ENCODE data around the gene VMAC.

VMAC gene

DNA sequence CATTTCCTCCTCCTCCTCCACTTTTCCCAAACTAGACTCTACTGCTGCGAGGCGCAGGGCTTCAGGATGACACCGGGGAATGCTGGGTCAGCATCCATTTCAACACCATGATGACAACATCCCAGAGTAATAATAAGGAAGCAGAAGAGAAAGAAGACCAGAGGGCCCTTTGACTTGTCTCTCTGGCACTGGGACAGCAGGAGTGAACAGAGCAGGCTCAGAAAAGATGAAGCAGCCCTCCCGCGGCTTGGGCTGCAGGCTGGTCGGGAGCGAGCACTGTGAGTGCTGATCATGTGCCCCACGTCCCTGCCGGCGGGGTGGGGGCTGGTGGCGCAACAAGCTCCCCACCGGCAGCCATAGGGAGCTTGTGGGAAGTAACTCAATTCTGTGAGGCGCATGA is 42.8 kb downstream of the VMAC start:
- DNase-seq (ENCODE audit: low spot score in 2 of 2) (no peak), ATAC-seq (replicated peaks; ENCODE audit: extremely low read depth, poor library complexity, severe bottlenecking) (no peak)
- Mint-ChIP-seq H3K27me3 (no peaks in the 10 kb centered on the region), H3K9me3 (no peaks in the 10 kb centered on the region), H3K27ac (ENCODE audit: low read depth) (peak overlapping the region; percentile 58), H3K4me1 (peaks cover 73% of the 10 kb centered on the region), H3K4me3 (no peak overlapping the region), H3K36me3 (ENCODE audit: insufficient read depth) (peaks cover 13% of the 10 kb centered on the region)

DNA sequence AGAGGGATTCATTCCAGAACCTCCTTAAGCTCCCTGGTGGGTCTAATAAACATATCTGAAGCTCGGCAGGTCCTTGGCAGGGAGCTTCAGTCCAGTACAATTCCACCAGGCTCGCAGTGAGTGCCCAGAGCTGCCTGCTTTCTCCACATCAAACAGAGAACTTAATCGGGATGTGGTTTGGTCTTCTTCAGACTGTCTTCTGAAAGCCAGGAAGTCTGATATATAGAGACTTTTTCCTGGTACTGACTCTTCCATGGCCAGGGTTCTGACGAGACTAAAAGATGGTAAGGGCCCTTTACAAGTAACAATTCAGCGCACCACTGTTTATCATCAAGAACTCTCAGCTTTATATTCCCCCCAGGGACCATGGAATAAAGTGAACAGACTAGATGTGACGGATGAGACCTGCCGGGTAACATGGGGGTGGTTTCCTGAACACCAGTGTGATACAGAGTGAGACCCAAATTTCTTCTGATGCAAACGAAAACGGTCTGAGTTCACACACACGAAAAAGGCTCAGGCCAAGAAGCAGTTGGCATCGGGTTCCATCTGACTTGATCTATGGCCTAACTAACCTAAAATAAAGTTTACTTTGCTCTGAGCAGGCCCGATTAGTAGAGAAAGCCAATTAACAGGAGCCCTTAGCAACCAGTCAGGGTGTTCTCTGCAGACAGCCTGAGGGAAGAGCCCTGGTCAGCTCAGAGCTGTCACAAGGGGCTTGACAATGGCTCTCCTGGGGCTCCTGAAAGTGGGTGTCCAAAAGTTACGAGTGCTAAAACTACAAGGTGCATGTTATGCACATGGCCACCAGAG is 44.3 kb downstream of the VMAC start:
- Mint-ChIP-seq H3K36me3 (ENCODE audit: insufficient read depth) (peaks cover 13% of the 10 kb centered on the region), H3K4me1 (peaks cover 86% of the 10 kb centered on the region), H3K9me3 (no peaks in the 10 kb centered on the region), H3K4me3 (peak overlapping the region; percentile 36), H3K27me3 (no peaks in the 10 kb centered on the region), H3K27ac (ENCODE audit: low read depth) (peak overlapping the region; percentile 58)
- DNase-seq (ENCODE audit: low spot score in 2 of 2) (no peak), ATAC-seq (replicated peaks; ENCODE audit: extremely low read depth, poor library complexity, severe bottlenecking) (peak; percentile 19)

DNA sequence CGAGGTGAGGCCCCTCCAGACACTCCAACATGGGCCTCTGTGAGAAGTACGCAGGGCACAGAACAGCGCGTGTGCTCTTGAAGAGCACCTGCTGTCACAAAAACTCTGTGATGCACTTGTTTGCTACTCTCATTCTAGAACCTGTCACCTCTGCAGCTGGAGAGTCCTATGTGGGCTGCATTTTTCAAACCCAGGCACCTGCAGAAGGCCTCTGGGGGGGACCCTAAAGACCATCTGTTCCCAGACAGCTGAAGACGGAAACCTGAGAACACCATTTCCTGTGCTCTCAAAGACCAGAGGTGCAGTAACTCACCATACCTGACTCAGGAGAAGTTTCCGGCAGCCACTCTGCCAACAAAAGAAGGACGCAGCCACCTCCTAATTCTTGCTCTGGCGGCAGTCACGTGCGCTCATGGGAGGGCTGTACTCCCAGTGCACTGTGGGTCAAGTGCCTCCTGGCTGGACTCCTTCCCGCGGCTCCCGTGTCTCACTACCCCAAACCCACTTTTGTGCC is 45.2 kb downstream of the VMAC start:
- Mint-ChIP-seq H3K27ac (ENCODE audit: low read depth) (peak overlapping the region; percentile 58), H3K4me1 (peaks cover 86% of the 10 kb centered on the region), H3K9me3 (no peaks in the 10 kb centered on the region), H3K27me3 (no peaks in the 10 kb centered on the region), H3K36me3 (ENCODE audit: insufficient read depth) (peaks cover 12% of the 10 kb centered on the region), H3K4me3 (peak overlapping the region; percentile 36)
- no peak for DNase-seq (ENCODE audit: low spot score in 2 of 2)
- ATAC-seq (replicated peaks; ENCODE audit: extremely low read depth, poor library complexity, severe bottlenecking), result peak; percentile 37

GRCh38 chr19:5950741-5951140 is 46.1 kb downstream of the VMAC start:
- ATAC-seq (replicated peaks; ENCODE audit: extremely low read depth, poor library complexity, severe bottlenecking), result no peak
- no peak for DNase-seq (ENCODE audit: low spot score in 2 of 2)
- Mint-ChIP-seq H3K4me3 (peak overlapping the region; percentile 36), H3K9me3 (no peaks in the 10 kb centered on the region), H3K27me3 (no peaks in the 10 kb centered on the region), H3K27ac (ENCODE audit: low read depth) (peak overlapping the region; percentile 58), H3K4me1 (peaks cover 77% of the 10 kb centered on the region), H3K36me3 (ENCODE audit: insufficient read depth) (peaks cover 12% of the 10 kb centered on the region)

- no peaks in the 10 kb centered on the region for H3K27me3 Mint-ChIP-seq
- ATAC-seq (replicated peaks; ENCODE audit: extremely low read depth, poor library complexity, severe bottlenecking) (no peak), DNase-seq (ENCODE audit: low spot score in 2 of 2) (no peak)
- peaks cover 77% of the 10 kb centered on the region for H3K4me1 Mint-ChIP-seq
- H3K27ac Mint-ChIP-seq (ENCODE audit: low read depth), result peak overlapping the region; percentile 58
- H3K4me3 Mint-ChIP-seq, result peak overlapping the region; percentile 38
- peaks cover 15% of the 10 kb centered on the region for H3K36me3 Mint-ChIP-seq (ENCODE audit: insufficient read depth)
- H3K9me3 Mint-ChIP-seq, result no peaks in the 10 kb centered on the region
These were observed 46.7 kb downstream of the VMAC start for GRCh38 chr19:5951338-5951861.

DNA sequence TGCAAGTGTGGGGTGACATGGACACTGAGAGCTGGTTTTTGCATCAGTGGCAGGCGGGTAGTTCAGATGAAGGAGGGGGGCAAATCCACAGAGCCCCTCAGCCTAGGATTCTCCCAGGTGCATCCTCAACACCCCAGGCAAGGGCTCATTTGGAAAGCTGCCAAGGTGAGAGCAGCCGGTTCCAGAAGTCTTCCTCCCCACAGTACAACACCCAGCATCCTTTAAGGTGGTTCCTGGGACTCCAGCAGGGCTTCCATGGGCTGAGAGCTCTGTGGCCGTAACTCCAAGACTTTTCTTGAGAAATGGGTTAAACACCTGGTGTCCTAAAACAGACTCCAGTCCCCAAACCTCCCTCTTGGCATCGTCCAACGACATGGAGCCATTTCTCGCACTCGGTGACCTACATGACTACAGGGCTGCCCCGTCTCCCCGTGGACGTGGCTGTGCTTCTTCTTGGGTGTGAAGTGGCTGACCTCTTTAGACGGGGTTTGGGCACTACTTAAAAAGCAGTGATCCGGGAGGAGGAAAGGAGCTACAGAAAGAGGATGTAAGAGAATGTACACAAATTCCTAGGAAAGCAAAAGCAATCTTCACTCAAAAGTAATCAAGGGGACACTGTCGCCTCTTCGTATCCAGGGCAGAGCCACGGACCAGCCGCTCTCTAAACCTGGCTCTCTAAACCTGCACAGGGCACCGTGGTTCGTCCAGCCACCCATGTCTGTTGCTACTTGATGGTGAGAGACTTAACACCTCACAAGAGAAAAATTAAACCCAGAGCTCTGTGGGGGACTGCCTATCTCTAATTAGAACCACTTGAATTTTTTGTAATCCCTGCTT is 47.7 kb downstream of the VMAC start:
- DNase-seq (ENCODE audit: low spot score in 2 of 2), result no peak
- no peaks in the 10 kb centered on the region for H3K27me3 Mint-ChIP-seq
- H3K9me3 Mint-ChIP-seq, result no peaks in the 10 kb centered on the region
- H3K4me3 Mint-ChIP-seq, result peak overlapping the region; percentile 64
- peak overlapping the region; percentile 85 for H3K27ac Mint-ChIP-seq (ENCODE audit: low read depth)
- peaks cover 83% of the 10 kb centered on the region for H3K4me1 Mint-ChIP-seq
- H3K36me3 Mint-ChIP-seq (ENCODE audit: insufficient read depth), result peaks cover 15% of the 10 kb centered on the region
- ATAC-seq (replicated peaks; ENCODE audit: extremely low read depth, poor library complexity, severe bottlenecking), result no peak

DNA sequence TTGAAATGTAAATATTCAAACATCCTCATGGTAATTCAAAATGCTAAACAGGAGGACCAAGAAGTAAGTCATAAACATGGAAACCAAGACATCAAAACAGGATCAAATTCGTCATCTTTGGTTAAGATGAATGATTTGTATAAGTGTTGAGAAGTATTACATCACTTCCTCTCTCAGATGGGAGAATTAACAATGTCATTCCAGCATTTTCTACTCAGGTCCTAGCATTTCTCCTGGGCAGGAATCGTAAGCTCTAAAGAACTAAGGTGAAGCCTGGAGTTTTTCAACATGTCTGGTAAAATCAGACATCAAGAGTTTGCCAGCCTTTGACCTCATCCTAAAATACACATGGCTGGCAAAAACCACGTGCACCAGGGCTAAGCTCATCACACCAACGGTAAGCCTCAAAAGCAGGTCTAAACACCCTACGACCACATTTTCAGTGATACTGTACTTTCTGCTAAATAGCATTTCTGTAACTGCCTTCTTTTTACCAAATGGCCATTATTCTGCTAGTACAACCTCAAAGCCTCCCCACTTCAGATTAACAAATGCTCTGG is 48.4 kb downstream of the VMAC start:
- peaks cover 11% of the 10 kb centered on the region for H3K36me3 Mint-ChIP-seq (ENCODE audit: insufficient read depth)
- H3K27me3 Mint-ChIP-seq, result no peaks in the 10 kb centered on the region
- H3K9me3 Mint-ChIP-seq, result no peaks in the 10 kb centered on the region
- peak overlapping the region; percentile 85 for H3K27ac Mint-ChIP-seq (ENCODE audit: low read depth)
- DNase-seq (ENCODE audit: low spot score in 2 of 2) (no peak), ATAC-seq (replicated peaks; ENCODE audit: extremely low read depth, poor library complexity, severe bottlenecking) (no peak)
- H3K4me3 Mint-ChIP-seq, result peak overlapping the region; percentile 64
- peaks cover 85% of the 10 kb centered on the region for H3K4me1 Mint-ChIP-seq

- ATAC-seq (replicated peaks; ENCODE audit: extremely low read depth, poor library complexity, severe bottlenecking) (no peak), DNase-seq (ENCODE audit: low spot score in 2 of 2) (no peak)
- Mint-ChIP-seq H3K27ac (ENCODE audit: low read depth) (peak overlapping the region; percentile 85), H3K4me3 (peak overlapping the region; percentile 64), H3K36me3 (ENCODE audit: insufficient read depth) (peaks cover 11% of the 10 kb centered on the region), H3K4me1 (peaks cover 83% of the 10 kb centered on the region), H3K27me3 (no peaks in the 10 kb centered on the region), H3K9me3 (no peaks in the 10 kb centered on the region)
These were observed 49.1 kb downstream of the VMAC start for GRCh38 chr19:5953680-5954213.

- H3K9me3 Mint-ChIP-seq, result no peaks in the 10 kb centered on the region
- H3K4me1 Mint-ChIP-seq, result peaks cover 83% of the 10 kb centered on the region
- H3K27ac Mint-ChIP-seq (ENCODE audit: low read depth), result peak overlapping the region; percentile 85
- H3K36me3 Mint-ChIP-seq (ENCODE audit: insufficient read depth), result peaks cover 11% of the 10 kb centered on the region
- H3K4me3 Mint-ChIP-seq, result peak overlapping the region; percentile 64
- no peaks in the 10 kb centered on the region for H3K27me3 Mint-ChIP-seq
- ATAC-seq (replicated peaks; ENCODE audit: extremely low read depth, poor library complexity, severe bottlenecking) (no peak), DNase-seq (ENCODE audit: low spot score in 2 of 2) (no peak)
These were observed 49.6 kb downstream of the VMAC start for GRCh38 chr19:5954293-5954692.

GRCh38 chr19:5955636-5955935 is 50.9 kb downstream of the VMAC start:
- ATAC-seq (replicated peaks; ENCODE audit: extremely low read depth, poor library complexity, severe bottlenecking), result no peak
- H3K27me3 Mint-ChIP-seq, result no peaks in the 10 kb centered on the region
- peaks cover 9% of the 10 kb centered on the region for H3K36me3 Mint-ChIP-seq (ENCODE audit: insufficient read depth)
- peaks cover 80% of the 10 kb centered on the region for H3K4me1 Mint-ChIP-seq
- H3K4me3 Mint-ChIP-seq, result no peak overlapping the region
- DNase-seq (ENCODE audit: low spot score in 2 of 2), result no peak
- no peak overlapping the region for H3K27ac Mint-ChIP-seq (ENCODE audit: low read depth)
- no peaks in the 10 kb centered on the region for H3K9me3 Mint-ChIP-seq

- Mint-ChIP-seq H3K36me3 (ENCODE audit: insufficient read depth) (peaks cover 10% of the 10 kb centered on the region), H3K4me3 (no peak overlapping the region), H3K9me3 (no peaks in the 10 kb centered on the region), H3K27ac (ENCODE audit: low read depth) (peak overlapping the region; percentile 57), H3K27me3 (no peaks in the 10 kb centered on the region), H3K4me1 (peaks cover 77% of the 10 kb centered on the region)
- ATAC-seq (replicated peaks; ENCODE audit: extremely low read depth, poor library complexity, severe bottlenecking), result no peak
- no peak for DNase-seq (ENCODE audit: low spot score in 2 of 2)
These were observed 51.7 kb downstream of the VMAC start for GRCh38 chr19:5956323-5956722.

DNA sequence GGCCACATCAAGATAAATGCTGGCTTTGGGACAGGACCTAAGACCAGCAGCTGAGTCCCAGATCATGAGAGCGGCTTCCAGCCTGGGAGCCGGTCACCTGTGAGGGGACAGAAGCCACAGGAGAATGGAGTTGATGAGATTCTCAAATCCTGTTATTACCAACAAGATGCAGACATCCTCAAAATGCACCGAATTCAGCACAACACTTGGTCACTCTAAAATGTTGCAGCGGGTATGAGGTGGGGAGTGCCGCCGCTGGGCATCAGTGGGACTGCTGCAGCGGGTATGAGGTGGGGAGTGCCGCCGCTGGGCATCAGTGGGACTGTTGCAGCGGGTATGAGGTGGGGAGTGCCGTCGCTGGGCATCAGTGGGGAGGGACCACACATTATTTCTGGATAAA is 52.1 kb downstream of the VMAC start:
- Mint-ChIP-seq H3K9me3 (no peaks in the 10 kb centered on the region), H3K4me3 (peak overlapping the region; percentile 31), H3K36me3 (ENCODE audit: insufficient read depth) (peaks cover 9% of the 10 kb centered on the region), H3K27ac (ENCODE audit: low read depth) (peak overlapping the region; percentile 57), H3K4me1 (peaks cover 75% of the 10 kb centered on the region), H3K27me3 (no peaks in the 10 kb centered on the region)
- DNase-seq (ENCODE audit: low spot score in 2 of 2) (no peak), ATAC-seq (replicated peaks; ENCODE audit: extremely low read depth, poor library complexity, severe bottlenecking) (no peak)
